Measurements from ENCODE around the gene FBXO48.

Gene FBXO48

GRCh38 chr2:68467077-68467960 lies at the start of gene FBXO48, which contains the start of gene APLF (continued):
- TF ChIP-seq ZNF112 (tag by site-specific recombination; IDR thresholded peaks at IDR 0.05) = no peak
- no peak for TF ChIP-seq ZNF560 (tag by site-specific recombination; IDR thresholded peaks at IDR 0.05; ENCODE audit: borderline replicate concordance)
- TF ChIP-seq ZNF157 (tag by site-specific recombination; IDR thresholded peaks at IDR 0.05) = no peak
- no peak for TF ChIP-seq TRIM28 (IDR thresholded peaks at IDR 0.05; ENCODE audit: borderline replicate concordance, low read length)
- TF ChIP-seq ZNF404 (tag by site-specific recombination; IDR thresholded peaks at IDR 0.05) = no peak
- TF ChIP-seq ZNF184 (tag by site-specific recombination; IDR thresholded peaks at IDR 0.05) = no peak
- TF ChIP-seq ZNF155 (tag by site-specific recombination; IDR thresholded peaks at IDR 0.05) = no peak
- no peak for TF ChIP-seq PBX3 (CRISPR knock-in tag; IDR thresholded peaks at IDR 0.05)
- no peak for TF ChIP-seq ZFP3 (tag by site-specific recombination; IDR thresholded peaks at IDR 0.05; ENCODE audit: low read depth)
- TF ChIP-seq ZNF658 (tag by site-specific recombination; IDR thresholded peaks at IDR 0.05) = no peak
- no peak for TF ChIP-seq FEZF1 (tag by site-specific recombination; IDR thresholded peaks at IDR 0.05)
- TF ChIP-seq ZBTB8A (tag by site-specific recombination; IDR thresholded peaks at IDR 0.05) = peak; percentile 59; the same call in 1 of the 2 replicates
- 0 out of 2 replicates have a peak, but pooled peaks have one; percentile 36 for TF ChIP-seq ZBTB48 (tag by site-specific recombination; IDR thresholded peaks at IDR 0.05)
- TF ChIP-seq ZNF302 (tag by site-specific recombination; IDR thresholded peaks at IDR 0.05; ENCODE audit: low read depth) = no peak
- TF ChIP-seq, protein P1, sequence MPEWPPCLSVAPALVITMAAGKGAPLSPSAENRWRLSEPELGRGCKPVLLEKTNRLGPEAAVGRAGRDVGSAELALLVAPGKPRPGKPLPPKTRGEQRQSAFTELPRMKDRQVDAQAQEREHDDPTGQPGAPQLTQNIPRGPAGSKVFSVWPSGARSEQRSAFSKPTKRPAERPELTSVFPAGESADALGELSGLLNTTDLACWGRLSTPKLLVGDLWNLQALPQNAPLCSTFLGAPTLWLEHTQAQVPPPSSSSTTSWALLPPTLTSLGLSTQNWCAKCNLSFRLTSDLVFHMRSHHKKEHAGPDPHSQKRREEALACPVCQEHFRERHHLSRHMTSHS (tag by site-specific recombination; IDR thresholded peaks at IDR 0.05) = no peak
- TF ChIP-seq ZNF629 (tag by site-specific recombination; IDR thresholded peaks at IDR 0.05) = peak; percentile 78
- TF ChIP-seq GFI1B (tag by site-specific recombination; IDR thresholded peaks at IDR 0.05) = no peak
- TF ChIP-seq, protein P2, sequence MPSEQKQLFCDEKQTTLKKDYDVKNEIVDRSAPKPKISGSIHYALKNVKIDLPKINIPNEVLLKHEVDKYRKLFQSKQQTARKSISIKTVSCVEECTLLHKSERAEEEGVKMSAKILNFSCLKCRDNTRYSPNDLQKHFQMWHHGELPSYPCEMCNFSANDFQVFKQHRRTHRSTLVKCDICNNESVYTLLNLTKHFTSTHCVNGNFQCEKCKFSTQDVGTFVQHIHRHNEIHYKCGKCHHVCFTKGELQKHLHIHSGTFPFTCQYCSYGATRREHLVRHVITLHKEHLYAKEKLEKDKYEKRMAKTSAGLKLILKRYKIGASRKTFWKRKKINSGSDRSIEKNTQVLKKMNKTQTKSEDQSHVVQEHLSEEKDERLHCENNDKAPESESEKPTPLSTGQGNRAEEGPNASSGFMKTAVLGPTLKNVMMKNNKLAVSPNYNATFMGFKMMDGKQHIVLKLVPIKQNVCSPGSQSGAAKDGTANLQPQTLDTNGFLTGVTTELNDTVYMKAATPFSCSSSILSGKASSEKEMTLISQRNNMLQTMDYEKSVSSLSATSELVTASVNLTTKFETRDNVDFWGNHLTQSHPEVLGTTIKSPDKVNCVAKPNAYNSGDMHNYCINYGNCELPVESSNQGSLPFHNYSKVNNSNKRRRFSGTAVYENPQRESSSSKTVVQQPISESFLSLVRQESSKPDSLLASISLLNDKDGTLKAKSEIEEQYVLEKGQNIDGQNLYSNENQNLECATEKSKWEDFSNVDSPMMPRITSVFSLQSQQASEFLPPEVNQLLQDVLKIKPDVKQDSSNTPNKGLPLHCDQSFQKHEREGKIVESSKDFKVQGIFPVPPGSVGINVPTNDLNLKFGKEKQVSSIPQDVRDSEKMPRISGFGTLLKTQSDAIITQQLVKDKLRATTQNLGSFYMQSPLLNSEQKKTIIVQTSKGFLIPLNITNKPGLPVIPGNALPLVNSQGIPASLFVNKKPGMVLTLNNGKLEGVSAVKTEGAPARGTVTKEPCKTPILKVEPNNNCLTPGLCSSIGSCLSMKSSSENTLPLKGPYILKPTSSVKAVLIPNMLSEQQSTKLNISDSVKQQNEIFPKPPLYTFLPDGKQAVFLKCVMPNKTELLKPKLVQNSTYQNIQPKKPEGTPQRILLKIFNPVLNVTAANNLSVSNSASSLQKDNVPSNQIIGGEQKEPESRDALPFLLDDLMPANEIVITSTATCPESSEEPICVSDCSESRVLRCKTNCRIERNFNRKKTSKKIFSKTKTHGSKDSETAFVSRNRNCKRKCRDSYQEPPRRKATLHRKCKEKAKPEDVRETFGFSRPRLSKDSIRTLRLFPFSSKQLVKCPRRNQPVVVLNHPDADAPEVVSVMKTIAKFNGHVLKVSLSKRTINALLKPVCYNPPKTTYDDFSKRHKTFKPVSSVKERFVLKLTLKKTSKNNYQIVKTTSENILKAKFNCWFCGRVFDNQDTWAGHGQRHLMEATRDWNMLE (tag by site-specific recombination; conservative IDR thresholded peaks at IDR 0.05; ENCODE audit: low read depth) = 0 out of 2 replicates have a peak, but pooled peaks have one; percentile 11
- TF ChIP-seq ZNF394 (tag by site-specific recombination; IDR thresholded peaks at IDR 0.05; ENCODE audit: borderline replicate concordance) = 0 out of 2 replicates have a peak, but pooled peaks have one; percentile 15
- TF ChIP-seq ZNF239 (tag by site-specific recombination; IDR thresholded peaks at IDR 0.05) = no peak
- TF ChIP-seq ZNF366 (tag by site-specific recombination; conservative IDR thresholded peaks at IDR 0.05) = 0 out of 2 replicates have a peak, but pooled peaks have one; percentile 30
- TF ChIP-seq ZNF426 (tag by site-specific recombination; IDR thresholded peaks at IDR 0.05) = no peak
- no peak for TF ChIP-seq ZNF707 (tag by site-specific recombination; IDR thresholded peaks at IDR 0.05)
- peak; percentile 82 for TF ChIP-seq ZIC2 (tag by site-specific recombination; IDR thresholded peaks at IDR 0.05)
- TF ChIP-seq ZNF19 (tag by site-specific recombination; IDR thresholded peaks at IDR 0.05; ENCODE audit: low read depth) = no peak
- no peak for TF ChIP-seq MZF1 (tag by site-specific recombination; IDR thresholded peaks at IDR 0.05; ENCODE audit: borderline replicate concordance)
- TF ChIP-seq ZNF214 (tag by site-specific recombination; IDR thresholded peaks at IDR 0.05; ENCODE audit: borderline replicate concordance) = no peak
- no peak for TF ChIP-seq ZNF202 (tag by site-specific recombination; IDR thresholded peaks at IDR 0.05; ENCODE audit: borderline replicate concordance)
- no peak for TF ChIP-seq ZSCAN16 (tag by site-specific recombination; IDR thresholded peaks at IDR 0.05)
- peak; percentile 79 for TF ChIP-seq KLF1 (tag by site-specific recombination; IDR thresholded peaks at IDR 0.05)
- TF ChIP-seq ZNF510 (tag by site-specific recombination; IDR thresholded peaks at IDR 0.05; ENCODE audit: insufficient replicate concordance) = no peak
- TF ChIP-seq ZNF140 (tag by site-specific recombination; IDR thresholded peaks at IDR 0.05) = no peak
- TF ChIP-seq ZNF16 (tag by site-specific recombination; IDR thresholded peaks at IDR 0.05; ENCODE audit: low read depth) = no peak
- TF ChIP-seq ZSCAN23 (tag by site-specific recombination; IDR thresholded peaks at IDR 0.05) = no peak
- TF ChIP-seq ZNF292 (tag by site-specific recombination; IDR thresholded peaks at IDR 0.05; ENCODE audit: borderline replicate concordance, low read depth) = no peak

Data from HEK293 (cell line).